AG08396 (cell line): ENCODE measurements around the gene CYB561D2.

Source experiments
- DNase-seq: peaks from one replicate; pipeline ENCODE4 v3.0.0; 2012; ENCODE audit warnings: low spot score, mixed read lengths

The CYB561D2 gene

GRCh38 chr3:50390508-50391224 is 40.0 kb downstream of the CYB561D2 start:
- no peak for DNase-seq

- no peak for DNase-seq
Observed at GRCh38 chr3:50392101-50392715, 41.5 kb downstream of the CYB561D2 start.

- no peak for DNase-seq
Observed at GRCh38 chr3:50393061-50393460, 42.4 kb downstream of the CYB561D2 start.

GRCh38 chr3:50395070-50395860 is 44.6 kb downstream of the CYB561D2 start:
- no peak for DNase-seq

GRCh38 chr3:50396502-50396901 is 45.8 kb downstream of the CYB561D2 start:
- no peak for DNase-seq

GRCh38 chr3:50401978-50402595 is 51.4 kb downstream of the CYB561D2 start:
- DNase-seq: no peak
